NCI-H1092 (cell line): ENCODE results near the gene PECR.

Experiments used
- DNase-seq: peaks from one replicate; lab custom pipeline; 2025; lab: John Stamatoyannopoulos, UW

PECR gene

GRCh38 chr2:216071111-216071851 lies 10.3 kb downstream of the PECR start:
- no peak for DNase-seq

GRCh38 chr2:216070195-216070594 lies 11.4 kb downstream of the PECR start:
- DNase-seq = no peak

- DNase-seq = no peak
These were observed 12.6 kb downstream of the PECR start for GRCh38 chr2:216069028-216069427.

GRCh38 chr2:216066230-216066629 lies 15.4 kb downstream of the PECR start:
- DNase-seq = no peak

- DNase-seq = no peak
These were observed 16.9 kb downstream of the PECR start for GRCh38 chr2:216064665-216065064.

- DNase-seq = no peak
These were observed 17.5 kb downstream of the PECR start for GRCh38 chr2:216064014-216064630.

- DNase-seq = no peak
These were observed 22.3 kb downstream of the PECR start for GRCh38 chr2:216059233-216059834.

GRCh38 chr2:216057688-216058193 lies 23.9 kb downstream of the PECR start:
- no peak for DNase-seq

- no peak for DNase-seq
These were observed 24.9 kb downstream of the PECR start for GRCh38 chr2:216056739-216057138.

GRCh38 chr2:216055680-216056079 lies 25.9 kb downstream of the PECR start:
- no peak for DNase-seq

GRCh38 chr2:216052420-216052819 lies 29.2 kb downstream of the PECR start:
- DNase-seq = no peak

GRCh38 chr2:216051350-216051749 lies 30.3 kb downstream of the PECR start:
- DNase-seq = no peak

- DNase-seq = no peak
These were observed 32.2 kb downstream of the PECR start for GRCh38 chr2:216049452-216049851.

- DNase-seq = no peak
These were observed 34.2 kb downstream of the PECR start for GRCh38 chr2:216047397-216047796.

GRCh38 chr2:216044883-216045486 lies 36.6 kb downstream of the PECR start:
- no peak for DNase-seq

GRCh38 chr2:216043949-216044348 lies 37.7 kb downstream of the PECR start:
- DNase-seq = no peak

GRCh38 chr2:216041438-216041837 lies 40.2 kb downstream of the PECR start:
- DNase-seq = no peak

- DNase-seq = no peak
These were observed 41.7 kb downstream of the PECR start for GRCh38 chr2:216039918-216040317.

GRCh38 chr2:216034065-216034464 lies 47.5 kb downstream of the PECR start:
- DNase-seq = no peak

- DNase-seq = no peak
These were observed 48.2 kb downstream of the PECR start for GRCh38 chr2:216033403-216033802.

GRCh38 chr2:216031960-216032689 lies 49.5 kb downstream of the PECR start:
- no peak for DNase-seq

GRCh38 chr2:216030216-216030615 lies 51.4 kb downstream of the PECR start:
- DNase-seq = no peak
